LNCaP clone FGC (cell line): ENCODE measurements around the gene GARIN5A.

Experiments
- DNase-seq: peaks from one replicate; pipeline ENCODE4 v3.0.0-alpha.2; 2011; ENCODE audit warnings: low read depth
- H3K4me3 ChIP-seq: 2 replicates; pipeline ENCODE4 v1.5.1; 2011; ENCODE audit warnings: mild to moderate bottlenecking, low read depth, low read length, control low read depth
- TF ChIP-seq, protein P1 (sequence below): IDR thresholded peaks from 2 replicates; pipeline ENCODE4 v1.5.1; 2012; ENCODE audit warnings: mild to moderate bottlenecking; ENCODE audit not compliant: control insufficient read depth, insufficient read depth; ENCODE audit errors: extremely low read depth

Gene GARIN5A

GRCh38 chr19:50486823-50487515 is 10.3 kb upstream of the GARIN5A start:
- DNase-seq, result no peak
- TF ChIP-seq, protein P1, sequence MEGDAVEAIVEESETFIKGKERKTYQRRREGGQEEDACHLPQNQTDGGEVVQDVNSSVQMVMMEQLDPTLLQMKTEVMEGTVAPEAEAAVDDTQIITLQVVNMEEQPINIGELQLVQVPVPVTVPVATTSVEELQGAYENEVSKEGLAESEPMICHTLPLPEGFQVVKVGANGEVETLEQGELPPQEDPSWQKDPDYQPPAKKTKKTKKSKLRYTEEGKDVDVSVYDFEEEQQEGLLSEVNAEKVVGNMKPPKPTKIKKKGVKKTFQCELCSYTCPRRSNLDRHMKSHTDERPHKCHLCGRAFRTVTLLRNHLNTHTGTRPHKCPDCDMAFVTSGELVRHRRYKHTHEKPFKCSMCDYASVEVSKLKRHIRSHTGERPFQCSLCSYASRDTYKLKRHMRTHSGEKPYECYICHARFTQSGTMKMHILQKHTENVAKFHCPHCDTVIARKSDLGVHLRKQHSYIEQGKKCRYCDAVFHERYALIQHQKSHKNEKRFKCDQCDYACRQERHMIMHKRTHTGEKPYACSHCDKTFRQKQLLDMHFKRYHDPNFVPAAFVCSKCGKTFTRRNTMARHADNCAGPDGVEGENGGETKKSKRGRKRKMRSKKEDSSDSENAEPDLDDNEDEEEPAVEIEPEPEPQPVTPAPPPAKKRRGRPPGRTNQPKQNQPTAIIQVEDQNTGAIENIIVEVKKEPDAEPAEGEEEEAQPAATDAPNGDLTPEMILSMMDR, result peak; percentile 27; the same call in 1 of the 2 replicates
- H3K4me3 ChIP-seq, result no peak overlapping the region

- no peak for DNase-seq
- TF ChIP-seq, protein P1, result no peak
- no peak overlapping the region for H3K4me3 ChIP-seq
Observed at GRCh38 chr19:50485284-50485955, 8.8 kb upstream of the GARIN5A start.

DNA sequence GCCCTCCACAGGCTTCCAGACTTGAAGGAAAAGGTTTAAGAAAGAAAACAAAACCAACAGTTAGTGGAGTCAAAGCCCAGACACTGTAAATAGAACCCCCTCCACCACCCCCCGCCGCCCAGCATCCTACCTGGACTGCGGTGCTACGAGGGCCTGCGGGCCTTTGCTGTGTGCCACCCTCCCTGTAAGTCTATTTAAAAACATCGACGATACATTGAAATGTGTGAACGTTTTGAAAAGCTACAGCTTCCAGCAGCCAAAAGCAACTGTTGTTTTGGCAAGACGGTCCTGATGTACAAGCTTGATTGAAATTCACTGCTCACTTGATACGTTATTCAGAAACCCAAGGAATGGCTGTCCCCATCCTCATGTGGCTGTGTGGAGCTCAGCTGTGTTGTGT is 6.3 kb upstream of the GARIN5A start:
- TF ChIP-seq, protein P1, result no peak
- no peak for DNase-seq
- no peak overlapping the region for H3K4me3 ChIP-seq

GRCh38 chr19:50482271-50482855 is 5.7 kb upstream of the GARIN5A start:
- TF ChIP-seq, protein P1, result no peak
- H3K4me3 ChIP-seq, result no peak overlapping the region
- DNase-seq, result no peak

DNA sequence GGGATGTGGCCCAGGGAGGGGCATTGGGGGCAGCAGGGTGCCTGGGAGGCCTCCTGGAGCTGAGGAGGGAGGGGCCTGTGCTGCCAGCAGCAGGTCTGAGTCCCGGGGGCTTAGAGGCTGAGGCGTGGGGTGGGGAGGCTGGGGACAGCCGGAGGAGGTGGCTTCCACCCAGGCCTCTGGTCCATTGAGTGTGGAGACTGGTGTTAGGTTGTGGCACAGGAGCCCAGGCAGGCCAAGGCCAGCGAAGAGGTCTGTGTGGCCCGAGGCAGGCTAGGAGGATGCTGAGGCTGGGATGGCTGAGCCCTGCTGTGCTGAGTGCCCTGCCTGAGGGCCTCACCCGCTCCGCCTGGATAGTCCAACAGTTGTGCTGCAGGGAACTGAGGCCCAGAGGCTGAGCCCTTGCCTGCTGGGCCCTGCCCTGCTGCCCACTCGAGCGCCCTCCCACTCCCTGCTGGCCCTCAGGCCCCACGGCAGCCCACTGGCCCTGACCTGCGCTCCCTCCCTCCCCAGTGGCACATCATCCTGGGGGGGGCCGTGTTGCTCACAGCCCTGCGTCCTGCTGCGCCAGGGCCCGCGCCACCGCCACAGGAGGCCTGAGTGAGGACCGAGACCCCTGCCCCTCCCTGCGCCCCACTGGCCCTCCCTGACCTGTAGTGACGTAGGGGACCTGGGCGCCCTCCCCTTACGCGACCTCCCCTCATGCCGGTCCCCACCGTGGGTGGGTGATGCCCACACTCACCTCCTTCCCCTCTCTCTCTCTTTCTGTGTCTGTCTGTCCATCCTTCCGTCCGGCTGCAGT is 4.9 kb upstream of the GARIN5A start:
- TF ChIP-seq, protein P1, result no peak
- DNase-seq, result no peak
- no peak overlapping the region for H3K4me3 ChIP-seq

DNA sequence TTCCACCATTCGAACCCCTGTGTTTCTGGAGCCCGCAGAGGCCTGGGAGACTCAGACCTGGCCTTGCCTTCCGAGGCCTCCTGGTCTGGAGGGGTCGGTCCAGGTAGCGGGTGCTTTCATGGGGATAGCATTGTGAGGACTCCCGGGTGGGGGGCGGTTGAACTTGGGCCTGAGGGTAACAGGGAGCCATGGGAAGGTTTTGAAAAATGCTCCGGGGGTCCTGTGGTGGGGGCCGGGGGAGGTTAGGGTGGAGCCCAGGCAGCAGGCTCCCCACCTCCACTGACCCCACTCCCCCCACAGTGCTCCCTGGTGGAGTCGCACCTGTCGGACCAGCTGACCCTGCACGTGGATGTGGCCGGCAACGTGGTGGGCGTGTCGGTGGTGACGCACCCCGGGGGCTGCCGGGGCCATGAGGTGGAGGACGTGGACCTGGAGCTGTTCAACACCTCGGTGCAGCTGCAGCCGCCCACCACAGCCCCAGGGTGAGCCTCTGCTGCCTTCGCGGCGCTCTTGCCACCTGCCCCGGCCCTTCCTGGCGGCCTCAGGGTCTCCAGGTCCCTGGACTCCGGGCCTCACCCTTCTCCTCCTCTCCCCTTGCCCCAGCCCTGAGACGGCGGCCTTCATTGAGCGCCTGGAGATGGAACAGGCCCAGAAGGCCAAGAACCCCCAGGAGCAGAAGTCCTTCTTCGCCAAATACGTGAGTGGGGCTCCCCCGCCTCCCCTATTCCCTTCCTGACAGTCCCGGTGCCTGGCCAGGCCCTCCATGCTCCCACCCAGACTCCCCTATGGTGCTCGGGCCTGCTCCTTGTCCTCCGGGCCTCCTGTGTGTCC is 3.8 kb upstream of the GARIN5A start:
- H3K4me3 ChIP-seq, result no peak overlapping the region
- TF ChIP-seq, protein P1, result no peak
- no peak for DNase-seq
